Measurements from ENCODE around the gene GDF9. TPM values are rescaled to one million over a fixed set of nuclear protein-coding genes. Genes with fewer than 3 reads are reported as not detected.

GDF9 gene
- total RNA-seq, 1 donor from 2014 or later = 0.52 TPM

- H3K4me1 ChIP-seq (ENCODE audit: control insufficient read depth in 3 of 3, insufficient read depth in 3 of 3, low read length in 3 of 3) = peaks cover 0 to 7% (median 5%) of the 10 kb centered on the region in 3 donors
- H3K9me3 ChIP-seq (ENCODE audit: control insufficient read depth in 3 of 3, low read length in 3 of 3) = no peaks in the 10 kb centered on the region
- H3K9ac ChIP-seq (ENCODE audit: low read depth in 1 of 3, low read length in 3 of 3) = no peak overlapping the region
- no peak overlapping the region for H3K4me3 ChIP-seq (ENCODE audit: low read length in 3 of 3)
- no peaks in the 10 kb centered on the region for H3K36me3 ChIP-seq (ENCODE audit: control insufficient read depth in 3 of 3, insufficient read depth in 3 of 3, low read length in 3 of 3)
- H3K27me3 ChIP-seq (ENCODE audit: control insufficient read depth in 3 of 3, insufficient read depth in 3 of 3, low read length in 3 of 3) = no peaks in the 10 kb centered on the region
- H3K27ac ChIP-seq (ENCODE audit: low read depth, low read length) = peak overlapping the region; percentile 40
Observed at GRCh38 chr5:132840896-132841295, 25.4 kb downstream of the GDF9 start.

- H3K27ac ChIP-seq (ENCODE audit: low read depth, low read length) = peak overlapping the region; percentile 40
- no peaks in the 10 kb centered on the region for H3K9me3 ChIP-seq (ENCODE audit: control insufficient read depth in 3 of 3, low read length in 3 of 3)
- H3K9ac ChIP-seq (ENCODE audit: low read depth in 1 of 3, low read length in 3 of 3) = no peak overlapping the region
- H3K4me3 ChIP-seq (ENCODE audit: low read length in 3 of 3) = no peak overlapping the region
- peaks cover 0 to 7% (median 5%) of the 10 kb centered on the region in 3 donors for H3K4me1 ChIP-seq (ENCODE audit: control insufficient read depth in 3 of 3, insufficient read depth in 3 of 3, low read length in 3 of 3)
- no peaks in the 10 kb centered on the region for H3K36me3 ChIP-seq (ENCODE audit: control insufficient read depth in 3 of 3, insufficient read depth in 3 of 3, low read length in 3 of 3)
- H3K27me3 ChIP-seq (ENCODE audit: control insufficient read depth in 3 of 3, insufficient read depth in 3 of 3, low read length in 3 of 3) = no peaks in the 10 kb centered on the region
Observed at GRCh38 chr5:132840313-132840712, 26.0 kb downstream of the GDF9 start.

- H3K36me3 ChIP-seq (ENCODE audit: control insufficient read depth in 3 of 3, insufficient read depth in 3 of 3, low read length in 3 of 3) = no peaks in the 10 kb centered on the region
- peak overlapping the region in 1 of 3 donors; percentile 25 for H3K9ac ChIP-seq (ENCODE audit: low read depth in 1 of 3, low read length in 3 of 3)
- H3K27me3 ChIP-seq (ENCODE audit: control insufficient read depth in 3 of 3, insufficient read depth in 3 of 3, low read length in 3 of 3) = no peaks in the 10 kb centered on the region
Observed at GRCh38 chr5:132839426-132840301, 26.6 kb downstream of the GDF9 start.

GRCh38 chr5:132838516-132839282 lies 27.6 kb downstream of the GDF9 start:
- H3K27me3 ChIP-seq (ENCODE audit: control insufficient read depth in 3 of 3, insufficient read depth in 3 of 3, low read length in 3 of 3) = no peaks in the 10 kb centered on the region
- H3K9ac ChIP-seq (ENCODE audit: low read depth in 1 of 3, low read length in 3 of 3) = no peak overlapping the region
- H3K4me1 ChIP-seq (ENCODE audit: control insufficient read depth in 3 of 3, insufficient read depth in 3 of 3, low read length in 3 of 3) = peaks cover 0 to 7% (median 5%) of the 10 kb centered on the region in 3 donors
- H3K9me3 ChIP-seq (ENCODE audit: control insufficient read depth in 3 of 3, low read length in 3 of 3) = no peaks in the 10 kb centered on the region
- no peak overlapping the region for H3K4me3 ChIP-seq (ENCODE audit: low read length in 3 of 3)
- no peak overlapping the region for H3K27ac ChIP-seq (ENCODE audit: low read depth, low read length)
- no peaks in the 10 kb centered on the region for H3K36me3 ChIP-seq (ENCODE audit: control insufficient read depth in 3 of 3, insufficient read depth in 3 of 3, low read length in 3 of 3)

More at GRCh38 chr5:132839426-132840301, 26.6 kb downstream of the GDF9 start:
- Histone ChIP-seq H3K4me1 (ENCODE audit: control insufficient read depth in 3 of 3, insufficient read depth in 3 of 3, low read length in 3 of 3) (peaks cover 0 to 7% (median 5%) of the 10 kb centered on the region in 3 donors), H3K4me3 (ENCODE audit: low read length in 3 of 3) (no peak overlapping the region), H3K9me3 (ENCODE audit: control insufficient read depth in 3 of 3, low read length in 3 of 3) (no peaks in the 10 kb centered on the region), H3K27ac (ENCODE audit: low read depth, low read length) (peak overlapping the region; percentile 40)

GRCh38 chr5:132837868-132838267 lies 28.4 kb downstream of the GDF9 start:
- H3K9me3 ChIP-seq (ENCODE audit: control insufficient read depth in 3 of 3, low read length in 3 of 3) = no peaks in the 10 kb centered on the region
- no peak overlapping the region for H3K4me3 ChIP-seq (ENCODE audit: low read length in 3 of 3)
- no peaks in the 10 kb centered on the region for H3K27me3 ChIP-seq (ENCODE audit: control insufficient read depth in 3 of 3, insufficient read depth in 3 of 3, low read length in 3 of 3)
- H3K27ac ChIP-seq (ENCODE audit: low read depth, low read length) = no peak overlapping the region
- H3K36me3 ChIP-seq (ENCODE audit: control insufficient read depth in 3 of 3, insufficient read depth in 3 of 3, low read length in 3 of 3) = no peaks in the 10 kb centered on the region
- H3K9ac ChIP-seq (ENCODE audit: low read depth in 1 of 3, low read length in 3 of 3) = no peak overlapping the region
- peaks cover 0 to 7% (median 5%) of the 10 kb centered on the region in 3 donors for H3K4me1 ChIP-seq (ENCODE audit: control insufficient read depth in 3 of 3, insufficient read depth in 3 of 3, low read length in 3 of 3)

GRCh38 chr5:132836852-132837251 lies 29.4 kb downstream of the GDF9 start:
- no peaks in the 10 kb centered on the region for H3K27me3 ChIP-seq (ENCODE audit: control insufficient read depth in 3 of 3, insufficient read depth in 3 of 3, low read length in 3 of 3)
- no peak overlapping the region for H3K9ac ChIP-seq (ENCODE audit: low read depth in 1 of 3, low read length in 3 of 3)
- H3K4me3 ChIP-seq (ENCODE audit: low read length in 3 of 3) = no peak overlapping the region
- no peaks in the 10 kb centered on the region for H3K9me3 ChIP-seq (ENCODE audit: control insufficient read depth in 3 of 3, low read length in 3 of 3)
- no peaks in the 10 kb centered on the region for H3K36me3 ChIP-seq (ENCODE audit: control insufficient read depth in 3 of 3, insufficient read depth in 3 of 3, low read length in 3 of 3)
- H3K4me1 ChIP-seq (ENCODE audit: control insufficient read depth in 3 of 3, insufficient read depth in 3 of 3, low read length in 3 of 3) = peaks cover 0 to 7% (median 5%) of the 10 kb centered on the region in 3 donors
- no peak overlapping the region for H3K27ac ChIP-seq (ENCODE audit: low read depth, low read length)

- no peaks in the 10 kb centered on the region for H3K9me3 ChIP-seq (ENCODE audit: control insufficient read depth in 3 of 3, low read length in 3 of 3)
- H3K27ac ChIP-seq (ENCODE audit: low read depth, low read length) = no peak overlapping the region
- H3K4me3 ChIP-seq (ENCODE audit: low read length in 3 of 3) = no peak overlapping the region
- H3K27me3 ChIP-seq (ENCODE audit: control insufficient read depth in 3 of 3, insufficient read depth in 3 of 3, low read length in 3 of 3) = peaks cover 0 to 12% (median 11%) of the 10 kb centered on the region in 3 donors
- H3K9ac ChIP-seq (ENCODE audit: low read depth in 1 of 3, low read length in 3 of 3) = no peak overlapping the region
- H3K36me3 ChIP-seq (ENCODE audit: control insufficient read depth in 3 of 3, insufficient read depth in 3 of 3, low read length in 3 of 3) = no peaks in the 10 kb centered on the region
- peaks cover 4 to 17% (median 8%) of the 10 kb centered on the region in 3 donors for H3K4me1 ChIP-seq (ENCODE audit: control insufficient read depth in 3 of 3, insufficient read depth in 3 of 3, low read length in 3 of 3)
Observed at GRCh38 chr5:132834057-132834456, 32.2 kb downstream of the GDF9 start.

- Histone ChIP-seq H3K4me3 (ENCODE audit: low read length in 3 of 3) (no peak overlapping the region), H3K27ac (ENCODE audit: low read depth, low read length) (no peak overlapping the region)
Observed at GRCh38 chr5:132832612-132833011, 33.7 kb downstream of the GDF9 start.

GRCh38 chr5:132831095-132831860 lies 35.0 kb downstream of the GDF9 start:
- Histone ChIP-seq H3K36me3 (ENCODE audit: control insufficient read depth in 3 of 3, insufficient read depth in 3 of 3, low read length in 3 of 3) (no peaks in the 10 kb centered on the region), H3K9me3 (ENCODE audit: control insufficient read depth in 3 of 3, low read length in 3 of 3) (no peaks in the 10 kb centered on the region), H3K4me1 (ENCODE audit: control insufficient read depth in 3 of 3, insufficient read depth in 3 of 3, low read length in 3 of 3) (peaks cover 4 to 17% (median 8%) of the 10 kb centered on the region in 3 donors), H3K9ac (ENCODE audit: low read depth in 1 of 3, low read length in 3 of 3) (peak overlapping the region in 2 of 3 donors; percentile 73 to 78), H3K27me3 (ENCODE audit: control insufficient read depth in 3 of 3, insufficient read depth in 3 of 3, low read length in 3 of 3) (peaks cover 2 to 24% (median 19%) of the 10 kb centered on the region in 3 donors), H3K4me3 (ENCODE audit: low read length in 3 of 3) (peak overlapping the region in 1 of 3 donors; percentile 73), H3K27ac (ENCODE audit: low read depth, low read length) (no peak overlapping the region)

More at GRCh38 chr5:132832612-132833011, 33.7 kb downstream of the GDF9 start:
- peaks cover 0 to 16% (median 11%) of the 10 kb centered on the region in 3 donors for H3K27me3 ChIP-seq (ENCODE audit: control insufficient read depth in 3 of 3, insufficient read depth in 3 of 3, low read length in 3 of 3)
- H3K9me3 ChIP-seq (ENCODE audit: control insufficient read depth in 3 of 3, low read length in 3 of 3) = no peaks in the 10 kb centered on the region
- no peak overlapping the region for H3K9ac ChIP-seq (ENCODE audit: low read depth in 1 of 3, low read length in 3 of 3)
- H3K4me1 ChIP-seq (ENCODE audit: control insufficient read depth in 3 of 3, insufficient read depth in 3 of 3, low read length in 3 of 3) = peaks cover 4 to 17% (median 8%) of the 10 kb centered on the region in 3 donors
- no peaks in the 10 kb centered on the region for H3K36me3 ChIP-seq (ENCODE audit: control insufficient read depth in 3 of 3, insufficient read depth in 3 of 3, low read length in 3 of 3)

Data from skeletal muscle tissue (tissue), 4 donors.